DND-41 (cell line): ENCODE data around the gene FMO2.

ENCODE experiments used
- EZH2 ChIP-seq: IDR thresholded peaks from 3 replicates; pipeline ENCODE4 v1.6.1; 2012; ENCODE audit warnings: borderline replicate concordance, low read depth, mild to moderate bottlenecking, moderate library complexity, low read length, inconsistent platforms; ENCODE audit not compliant: severe bottlenecking
- TF ChIP-seq, protein P1 (sequence below): IDR thresholded peaks from 2 replicates; pipeline ENCODE4 v1.5.1; 2012; ENCODE audit warnings: borderline replicate concordance, low read length, moderate library complexity, mild to moderate bottlenecking; ENCODE audit not compliant: poor library complexity, severe bottlenecking; ENCODE audit errors: extremely low read depth

DNA sequence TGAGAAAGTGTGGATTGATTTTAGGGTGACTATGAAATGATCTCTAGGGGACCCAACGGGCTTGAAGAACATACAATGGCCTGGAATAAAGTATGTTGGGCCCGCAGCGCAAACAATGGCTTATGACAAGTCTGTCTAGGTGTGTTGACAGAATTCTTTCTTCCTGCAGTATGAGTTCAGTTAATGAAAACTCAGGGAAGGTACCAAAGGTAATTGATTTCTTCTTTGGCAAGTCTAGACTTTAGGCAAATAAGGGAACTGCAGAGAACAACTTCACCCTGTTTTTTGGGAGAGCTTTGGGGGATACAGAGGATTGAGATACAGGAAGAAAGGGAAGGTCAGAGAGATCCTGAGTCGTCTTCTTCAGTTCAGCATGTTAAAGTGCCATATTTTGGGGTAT lies 7.8 kb upstream of the FMO2 start:
- TF ChIP-seq, protein P1, sequence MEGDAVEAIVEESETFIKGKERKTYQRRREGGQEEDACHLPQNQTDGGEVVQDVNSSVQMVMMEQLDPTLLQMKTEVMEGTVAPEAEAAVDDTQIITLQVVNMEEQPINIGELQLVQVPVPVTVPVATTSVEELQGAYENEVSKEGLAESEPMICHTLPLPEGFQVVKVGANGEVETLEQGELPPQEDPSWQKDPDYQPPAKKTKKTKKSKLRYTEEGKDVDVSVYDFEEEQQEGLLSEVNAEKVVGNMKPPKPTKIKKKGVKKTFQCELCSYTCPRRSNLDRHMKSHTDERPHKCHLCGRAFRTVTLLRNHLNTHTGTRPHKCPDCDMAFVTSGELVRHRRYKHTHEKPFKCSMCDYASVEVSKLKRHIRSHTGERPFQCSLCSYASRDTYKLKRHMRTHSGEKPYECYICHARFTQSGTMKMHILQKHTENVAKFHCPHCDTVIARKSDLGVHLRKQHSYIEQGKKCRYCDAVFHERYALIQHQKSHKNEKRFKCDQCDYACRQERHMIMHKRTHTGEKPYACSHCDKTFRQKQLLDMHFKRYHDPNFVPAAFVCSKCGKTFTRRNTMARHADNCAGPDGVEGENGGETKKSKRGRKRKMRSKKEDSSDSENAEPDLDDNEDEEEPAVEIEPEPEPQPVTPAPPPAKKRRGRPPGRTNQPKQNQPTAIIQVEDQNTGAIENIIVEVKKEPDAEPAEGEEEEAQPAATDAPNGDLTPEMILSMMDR: no peak
- no peak for TF ChIP-seq EZH2
